A549 treated with dexamethasone at 1 μM for 4 hours (cell line): Measurements from ENCODE around the gene TCP11L1. TPM values are rescaled to one million over a fixed set of nuclear protein-coding genes. Genes with fewer than 3 reads are reported as not detected.

Experiments
- total RNA-seq: library from RNA; stranded (reverse); fragments of 200-300 nt; extraction: Qiagen RNA extraction; gene quantifications from 5 replicates; pipeline ENCODE4 v1.2.3, GENCODE V29; 2022

Gene TCP11L1, protein sequence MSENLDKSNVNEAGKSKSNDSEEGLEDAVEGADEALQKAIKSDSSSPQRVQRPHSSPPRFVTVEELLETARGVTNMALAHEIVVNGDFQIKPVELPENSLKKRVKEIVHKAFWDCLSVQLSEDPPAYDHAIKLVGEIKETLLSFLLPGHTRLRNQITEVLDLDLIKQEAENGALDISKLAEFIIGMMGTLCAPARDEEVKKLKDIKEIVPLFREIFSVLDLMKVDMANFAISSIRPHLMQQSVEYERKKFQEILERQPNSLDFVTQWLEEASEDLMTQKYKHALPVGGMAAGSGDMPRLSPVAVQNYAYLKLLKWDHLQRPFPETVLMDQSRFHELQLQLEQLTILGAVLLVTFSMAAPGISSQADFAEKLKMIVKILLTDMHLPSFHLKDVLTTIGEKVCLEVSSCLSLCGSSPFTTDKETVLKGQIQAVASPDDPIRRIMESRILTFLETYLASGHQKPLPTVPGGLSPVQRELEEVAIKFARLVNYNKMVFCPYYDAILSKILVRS
- total RNA-seq, result 18.5 to 29.2 TPM (median 24.3 TPM) in 5 replicates

GRCh38 chr11:33039274-33040032 is at the start of gene TCP11L1:
TSS of gene TCP11L1 (plus strand) at chr11:33039572. CDS start at chr11:33043774, 4,202 bp downstream.

GRCh38 chr11:33015621-33016551 is 23.5 kb upstream of the TCP11L1 start, which contains the start of gene DEPDC7:
TSS of gene DEPDC7 (plus strand) at chr11:33015878. CDS start at chr11:33015956, 78 bp downstream.

Other genes starting within 250 kb of the TCP11L1 start
- 0.03 to 0.04 TPM in 2 of 5 replicates, not detected in the others for gene CCDC73, start 244.9 kb upstream of the TCP11L1 start, total RNA-seq
- 1.9 to 2.5 TPM (median 2.1 TPM) in 5 replicates for gene PRRG4, start 209.6 kb upstream of the TCP11L1 start, total RNA-seq
- gene QSER1, start 146.8 kb upstream of the TCP11L1 start, total RNA-seq, result 12.5 to 24.1 TPM (median 21.2 TPM) in 5 replicates
- 6.8 to 7.8 TPM (median 7.0 TPM) in 5 replicates for gene DEPDC7, start 23.7 kb upstream of the TCP11L1 start, total RNA-seq
- 25.9 to 29.8 TPM (median 27.7 TPM) in 5 replicates for gene CSTF3, start 121.9 kb downstream of the TCP11L1 start, total RNA-seq
- 11.7 to 24.5 TPM (median 21.2 TPM) in 5 replicates for gene HIPK3, start 217.8 kb downstream of the TCP11L1 start, total RNA-seq